Measurements from ENCODE around the gene ZFYVE28. TPM values are rescaled to one million over a fixed set of nuclear protein-coding genes. Genes with fewer than 3 reads are reported as not detected.

ZFYVE28 gene
- total and polyA plus RNA-seq, 3 experiments from 2014 or later = 12.9 to 14.8 (median 13.2) TPM

DNA sequence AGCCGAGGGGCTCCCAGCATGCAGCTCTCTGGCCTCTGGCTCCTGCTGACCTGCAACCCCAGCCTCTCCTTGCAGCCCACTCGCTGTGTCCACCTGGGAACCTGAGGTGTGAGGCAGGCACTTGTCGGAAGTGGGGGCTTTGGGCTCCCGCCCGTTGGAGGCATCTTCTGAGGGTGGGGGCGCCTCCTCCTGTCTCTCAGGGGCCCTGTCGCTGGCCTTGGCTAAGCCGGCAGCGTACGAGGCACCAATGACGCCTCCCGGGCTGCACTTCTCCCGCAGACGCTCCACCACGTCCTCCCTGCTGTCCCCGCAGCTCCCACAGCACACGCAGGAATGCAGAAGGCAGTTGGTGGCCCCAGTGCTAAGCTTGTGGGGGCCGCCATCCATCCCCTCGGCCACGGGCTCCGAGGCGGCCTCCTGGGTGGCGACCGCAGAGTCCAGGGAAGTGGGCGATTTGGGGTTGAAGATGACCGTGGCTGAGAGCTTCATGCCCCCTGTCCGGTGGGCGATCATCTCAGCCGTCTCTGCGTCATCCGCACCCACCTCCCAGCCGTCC, 114.0 kb downstream of the ZFYVE28 start:
- Mint-ChIP-seq H3K27ac (no peak overlapping the region), H3K27me3 (no peaks in the 10 kb centered on the region), H3K4me1 (peaks cover 0 to 4% (median 0%) of the 10 kb centered on the region in 3 donors), H3K36me3 (peaks cover 14 to 32% (median 19%) of the 10 kb centered on the region in 3 donors), H3K4me3 (no peak overlapping the region), H3K9me3 (peaks cover 0 to 11% (median 6%) of the 10 kb centered on the region in 5 donors)
- ChIA-PET POLR2A (no interaction called here), CTCF (no interaction called here)
- no peak for DNase-seq
- no peaks in the 10 kb centered on the region for H3K4me1 ChIP-seq (ENCODE audit: insufficient read depth, low read length)
- H3K9me3 ChIP-seq (ENCODE audit: low read length) = no peaks in the 10 kb centered on the region
- H3K27me3 ChIP-seq (ENCODE audit: insufficient read depth, low read length, poor library complexity, severe bottlenecking) = no peaks in the 10 kb centered on the region
- H3K4me3 ChIP-seq (ENCODE audit: low read length) = no peak overlapping the region
- no peaks in the 10 kb centered on the region for H3K36me3 ChIP-seq (ENCODE audit: insufficient read depth, low read length)
- no peak overlapping the region for H3K27ac ChIP-seq (ENCODE audit: low read depth, low read length)

DNA sequence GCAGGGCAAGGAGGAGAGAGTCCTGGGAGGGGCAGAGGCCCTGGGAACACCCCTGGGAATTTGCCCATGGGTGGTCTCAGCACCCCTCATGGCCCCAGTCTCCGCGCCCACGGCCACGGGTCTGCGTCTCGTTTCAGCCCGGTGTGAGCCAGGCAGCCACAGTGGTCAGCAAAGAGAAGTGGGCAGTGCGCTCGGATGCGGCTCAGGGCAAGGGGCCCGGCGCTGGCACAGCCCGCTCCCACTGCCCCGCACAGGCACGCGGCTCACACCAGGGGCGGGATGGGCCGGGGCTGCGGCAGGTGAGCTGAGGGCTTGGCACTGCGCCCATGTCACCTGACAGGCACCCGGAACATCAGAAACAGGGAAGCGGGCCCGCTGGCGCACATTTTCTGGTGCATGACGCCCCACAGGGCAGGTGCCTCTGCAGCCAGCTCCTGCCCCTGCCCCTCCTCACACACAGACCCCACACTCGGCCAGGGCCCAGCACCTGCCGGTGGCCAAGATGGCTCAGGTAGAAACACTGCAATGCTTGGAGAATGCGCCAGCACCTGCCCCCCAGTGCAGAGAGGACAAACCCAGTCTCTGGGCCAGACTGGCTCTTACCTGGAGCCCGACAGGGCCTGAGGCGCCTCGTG, 114.6 kb downstream of the ZFYVE28 start:
- no peak overlapping the region for H3K4me3 Mint-ChIP-seq
- Histone ChIP-seq H3K27me3 (ENCODE audit: insufficient read depth, low read length, poor library complexity, severe bottlenecking) (no peaks in the 10 kb centered on the region), H3K27ac (ENCODE audit: low read depth, low read length) (no peak overlapping the region), H3K36me3 (ENCODE audit: insufficient read depth, low read length) (no peaks in the 10 kb centered on the region), H3K9me3 (ENCODE audit: low read length) (no peaks in the 10 kb centered on the region), H3K4me3 (ENCODE audit: low read length) (no peak overlapping the region), H3K4me1 (ENCODE audit: insufficient read depth, low read length) (no peaks in the 10 kb centered on the region)
- peaks cover 11 to 32% (median 15%) of the 10 kb centered on the region in 3 donors for H3K36me3 Mint-ChIP-seq
- peaks cover 0 to 11% (median 4%) of the 10 kb centered on the region in 5 donors for H3K9me3 Mint-ChIP-seq
- no peaks in the 10 kb centered on the region for H3K27me3 Mint-ChIP-seq
- no peak overlapping the region for H3K27ac Mint-ChIP-seq
- peaks cover 0 to 8% (median 4%) of the 10 kb centered on the region in 3 donors for H3K4me1 Mint-ChIP-seq
- DNase-seq = no peak
- CTCF ChIA-PET = no interaction called here
- POLR2A ChIA-PET = no interaction called here

DNA sequence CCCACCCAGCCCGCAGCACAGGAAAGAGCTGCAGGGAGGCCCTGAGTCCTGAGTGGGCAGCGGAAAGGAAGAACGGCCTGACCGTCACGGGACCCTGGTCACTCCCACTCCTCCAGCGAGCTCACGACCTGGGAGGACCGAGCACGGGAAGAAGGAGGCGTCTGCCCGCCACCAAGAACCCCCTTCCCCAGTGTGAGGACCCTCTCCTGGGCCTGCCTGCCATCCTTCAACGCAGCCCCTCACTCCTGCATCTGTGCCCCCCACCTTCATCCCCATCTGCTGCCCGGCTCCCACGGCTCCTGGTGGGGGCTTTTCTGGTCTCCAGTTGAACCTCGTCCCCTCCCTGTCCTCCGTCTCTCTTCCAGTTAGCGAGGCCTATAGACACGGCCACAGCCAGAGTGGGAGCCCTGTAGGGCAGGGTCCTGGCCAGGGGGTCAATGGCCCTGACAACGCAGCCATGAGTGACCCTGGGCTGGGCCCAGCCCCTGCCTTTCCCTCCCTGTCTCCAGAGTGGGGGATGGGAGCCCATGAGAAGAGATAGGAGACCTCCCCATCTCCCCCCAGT, 115.2 kb downstream of the ZFYVE28 start:
- no peak for DNase-seq
- no peaks in the 10 kb centered on the region for H3K9me3 ChIP-seq (ENCODE audit: low read length)
- Mint-ChIP-seq H3K27me3 (no peaks in the 10 kb centered on the region), H3K36me3 (peaks cover 11 to 31% (median 15%) of the 10 kb centered on the region in 3 donors), H3K9me3 (peaks cover 0 to 11% (median 4%) of the 10 kb centered on the region in 5 donors), H3K27ac (no peak overlapping the region), H3K4me1 (peaks cover 0 to 9% (median 6%) of the 10 kb centered on the region in 3 donors), H3K4me3 (no peak overlapping the region)
- no peaks in the 10 kb centered on the region for H3K4me1 ChIP-seq (ENCODE audit: insufficient read depth, low read length)
- ChIA-PET POLR2A (no interaction called here), CTCF (no interaction called here)
- no peak overlapping the region for H3K4me3 ChIP-seq (ENCODE audit: low read length)
- H3K36me3 ChIP-seq (ENCODE audit: insufficient read depth, low read length) = no peaks in the 10 kb centered on the region
- H3K27me3 ChIP-seq (ENCODE audit: insufficient read depth, low read length, poor library complexity, severe bottlenecking) = no peaks in the 10 kb centered on the region
- H3K27ac ChIP-seq (ENCODE audit: low read depth, low read length) = no peak overlapping the region

DNA sequence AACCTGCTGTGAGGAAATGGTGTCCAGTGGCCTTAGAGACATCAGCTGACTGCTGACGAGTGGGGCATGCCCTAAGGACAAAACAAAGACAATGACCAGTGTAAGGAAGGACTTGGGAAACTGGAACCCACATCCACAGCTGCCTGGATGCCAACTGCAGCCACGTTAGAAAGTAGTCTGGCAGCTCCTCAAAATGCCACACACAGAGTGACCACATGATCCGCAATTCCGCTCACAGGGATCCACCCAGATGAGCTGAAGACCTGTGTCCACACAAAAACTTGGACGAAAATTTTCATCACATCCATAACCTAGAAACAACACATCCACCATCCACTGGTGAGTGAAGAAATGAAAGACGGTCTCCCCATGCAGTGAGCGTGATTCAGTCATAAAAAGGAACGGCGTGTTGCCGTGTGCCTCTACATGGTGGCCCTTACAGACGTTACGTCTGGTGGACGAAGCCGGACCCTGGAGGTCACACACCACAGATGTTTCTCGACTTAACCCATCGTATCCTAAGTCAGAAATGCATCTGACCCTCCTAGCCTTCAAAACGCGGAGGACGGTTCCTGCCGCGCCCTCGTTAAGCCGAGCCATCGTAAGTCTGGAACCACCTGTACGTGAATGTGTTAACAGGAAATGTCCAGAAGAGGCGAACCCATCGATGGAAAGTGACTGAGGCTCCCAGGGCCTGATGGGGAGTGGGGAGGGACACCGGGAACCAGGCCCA, 115.9 kb downstream of the ZFYVE28 start:
- H3K9me3 ChIP-seq (ENCODE audit: low read length) = no peaks in the 10 kb centered on the region
- CTCF ChIA-PET = no interaction called here
- H3K27ac ChIP-seq (ENCODE audit: low read depth, low read length) = no peak overlapping the region
- peaks cover 0 to 6% (median 0%) of the 10 kb centered on the region in 5 donors for H3K9me3 Mint-ChIP-seq
- H3K27ac Mint-ChIP-seq = peak overlapping the region in 3 of 8 donors; percentile 11 to 79 (median 41)
- H3K4me1 Mint-ChIP-seq = peaks cover 2 to 15% (median 12%) of the 10 kb centered on the region in 3 donors
- no peak for DNase-seq
- H3K4me1 ChIP-seq (ENCODE audit: insufficient read depth, low read length) = no peaks in the 10 kb centered on the region
- POLR2A ChIA-PET = interaction anchor here (1.0 kb wide), 1 partner anchor 9 kb away, joined by 3 read pairs; no protein-coding TSS in a partner anchor
- H3K36me3 ChIP-seq (ENCODE audit: insufficient read depth, low read length) = no peaks in the 10 kb centered on the region
- no peak overlapping the region for H3K4me3 Mint-ChIP-seq
- H3K4me3 ChIP-seq (ENCODE audit: low read length) = no peak overlapping the region
- H3K27me3 ChIP-seq (ENCODE audit: insufficient read depth, low read length, poor library complexity, severe bottlenecking) = no peaks in the 10 kb centered on the region
- peaks cover 7 to 30% (median 10%) of the 10 kb centered on the region in 3 donors for H3K36me3 Mint-ChIP-seq
- no peaks in the 10 kb centered on the region for H3K27me3 Mint-ChIP-seq

DNA sequence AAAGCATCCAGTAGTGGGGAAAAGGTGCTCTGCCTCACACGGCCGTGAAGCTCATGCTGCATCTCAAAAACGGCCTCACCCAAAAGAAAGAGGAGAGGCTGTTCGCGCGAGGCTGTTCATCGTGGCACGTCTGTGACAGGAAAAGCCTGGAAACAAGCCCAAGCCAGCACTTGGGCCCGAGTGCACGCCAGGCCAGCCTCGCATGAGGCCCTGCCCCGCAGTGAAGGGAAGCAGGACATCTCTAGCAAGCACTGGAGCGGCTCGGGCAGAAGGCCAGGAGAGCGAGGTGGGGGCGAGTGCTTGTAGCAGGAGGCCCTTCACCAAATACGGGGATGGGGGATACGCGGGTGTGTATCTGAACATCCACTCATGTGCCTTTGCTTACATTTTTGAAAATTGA, 116.6 kb downstream of the ZFYVE28 start:
- no peaks in the 10 kb centered on the region for H3K27me3 ChIP-seq (ENCODE audit: insufficient read depth, low read length, poor library complexity, severe bottlenecking)
- POLR2A ChIA-PET = interaction anchor here (1.0 kb wide), 1 partner anchor 8 kb away, joined by 3 read pairs; no protein-coding TSS in a partner anchor
- H3K27ac Mint-ChIP-seq = peak overlapping the region in 3 of 8 donors; percentile 17 to 60 (median 38)
- peaks cover 0 to 3% (median 0%) of the 10 kb centered on the region in 5 donors for H3K9me3 Mint-ChIP-seq
- no peak for DNase-seq
- no peak overlapping the region for H3K4me3 Mint-ChIP-seq
- H3K36me3 Mint-ChIP-seq = peaks cover 5 to 30% (median 7%) of the 10 kb centered on the region in 3 donors
- H3K36me3 ChIP-seq (ENCODE audit: insufficient read depth, low read length) = no peaks in the 10 kb centered on the region
- H3K4me3 ChIP-seq (ENCODE audit: low read length) = no peak overlapping the region
- no peaks in the 10 kb centered on the region for H3K9me3 ChIP-seq (ENCODE audit: low read length)
- no peaks in the 10 kb centered on the region for H3K27me3 Mint-ChIP-seq
- H3K4me1 ChIP-seq (ENCODE audit: insufficient read depth, low read length) = no peaks in the 10 kb centered on the region
- H3K27ac ChIP-seq (ENCODE audit: low read depth, low read length) = no peak overlapping the region
- peaks cover 4 to 17% (median 16%) of the 10 kb centered on the region in 3 donors for H3K4me1 Mint-ChIP-seq
- CTCF ChIA-PET = no interaction called here

- ChIA-PET POLR2A (no interaction called here), CTCF (no interaction called here)
- no peaks in the 10 kb centered on the region for H3K36me3 ChIP-seq (ENCODE audit: insufficient read depth, low read length)
- peaks cover 2 to 27% (median 7%) of the 10 kb centered on the region in 3 donors for H3K36me3 Mint-ChIP-seq
- no peaks in the 10 kb centered on the region for H3K27me3 ChIP-seq (ENCODE audit: insufficient read depth, low read length, poor library complexity, severe bottlenecking)
- H3K9me3 Mint-ChIP-seq = no peaks in the 10 kb centered on the region
- H3K27ac Mint-ChIP-seq = peak overlapping the region in 3 of 8 donors; percentile 38 to 68 (median 42)
- no peak for DNase-seq
- no peaks in the 10 kb centered on the region for H3K27me3 Mint-ChIP-seq
- H3K4me3 ChIP-seq (ENCODE audit: low read length) = no peak overlapping the region
- H3K4me3 Mint-ChIP-seq = peak overlapping the region in 1 of 7 donors; percentile 36
- H3K9me3 ChIP-seq (ENCODE audit: low read length) = no peaks in the 10 kb centered on the region
- H3K4me1 Mint-ChIP-seq = peaks cover 4 to 18% (median 17%) of the 10 kb centered on the region in 3 donors
- peaks cover 3% of the 10 kb centered on the region for H3K4me1 ChIP-seq (ENCODE audit: insufficient read depth, low read length)
- no peak overlapping the region for H3K27ac ChIP-seq (ENCODE audit: low read depth, low read length)
Measured at GRCh38 chr4:2301225-2301642, 117.2 kb downstream of the ZFYVE28 start.

DNA sequence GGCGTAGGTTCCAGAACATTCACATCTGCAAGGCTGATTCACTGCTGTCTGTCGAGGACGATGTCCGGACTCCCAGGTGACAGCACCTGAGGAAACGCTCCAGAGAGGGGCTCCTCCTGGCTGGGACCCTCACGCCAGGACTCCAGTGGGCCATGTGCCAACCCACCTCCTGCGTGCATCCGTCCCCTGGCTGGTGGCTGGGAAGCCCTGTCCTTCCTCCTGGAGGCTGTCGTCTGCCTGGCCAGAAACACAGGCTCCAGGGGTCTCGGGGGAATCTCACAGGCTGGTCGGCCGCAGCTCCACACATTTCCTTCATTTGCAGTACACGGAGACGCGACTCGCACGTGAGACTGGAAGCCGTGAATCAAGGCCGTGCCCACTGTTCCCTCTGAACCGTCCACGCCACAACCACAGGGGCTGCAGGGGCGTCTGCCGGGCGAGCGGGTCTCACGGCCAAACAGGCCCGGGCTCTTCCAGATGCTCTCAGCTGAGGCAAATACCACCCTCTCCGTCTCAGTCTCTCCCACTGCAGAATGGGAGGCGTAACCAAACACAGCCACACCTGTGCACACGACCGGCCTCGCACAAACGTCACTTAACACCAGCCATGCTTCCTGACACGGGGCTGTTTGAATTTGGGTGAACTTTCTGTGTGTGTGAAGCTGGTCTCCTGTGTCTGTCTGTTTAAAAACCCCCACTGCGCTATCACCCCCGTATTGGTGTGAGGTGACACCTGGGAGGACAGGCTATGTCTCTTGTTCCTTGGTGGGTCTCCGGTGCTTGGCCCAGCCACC, 117.8 kb downstream of the ZFYVE28 start:
- no peak overlapping the region for H3K4me3 Mint-ChIP-seq
- POLR2A ChIA-PET = no interaction called here
- no peaks in the 10 kb centered on the region for H3K9me3 Mint-ChIP-seq
- H3K27ac Mint-ChIP-seq = peak overlapping the region in 3 of 8 donors; percentile 17 to 93 (median 77)
- Histone ChIP-seq H3K4me3 (ENCODE audit: low read length) (no peak overlapping the region), H3K9me3 (ENCODE audit: low read length) (no peaks in the 10 kb centered on the region), H3K4me1 (ENCODE audit: insufficient read depth, low read length) (peaks cover 9% of the 10 kb centered on the region), H3K27ac (ENCODE audit: low read depth, low read length) (no peak overlapping the region), H3K27me3 (ENCODE audit: insufficient read depth, low read length, poor library complexity, severe bottlenecking) (no peaks in the 10 kb centered on the region), H3K36me3 (ENCODE audit: insufficient read depth, low read length) (no peaks in the 10 kb centered on the region)
- H3K36me3 Mint-ChIP-seq = peaks cover 0 to 26% (median 7%) of the 10 kb centered on the region in 3 donors
- no peaks in the 10 kb centered on the region for H3K27me3 Mint-ChIP-seq
- H3K4me1 Mint-ChIP-seq = peaks cover 6 to 23% (median 18%) of the 10 kb centered on the region in 3 donors
- DNase-seq = no peak
- CTCF ChIA-PET = no interaction called here
